NCI-H748 (cell line): ENCODE results near the gene PICK1.
"Not testable (repeated sequence)": the region's sequence is repeated elsewhere in the genome, so short reads cannot be mapped to it uniquely, and the experiment has no call there.

Experiments
- DNase-seq: peaks from one replicate; lab custom pipeline; 2025; ENCODE audit not compliant: unreplicated experiment; lab: John Stamatoyannopoulos, UW

The PICK1 gene

GRCh38 chr22:38030311-38031133, 26.7 kb upstream of the PICK1 start:
- DNase-seq, result no peak

- no peak for DNase-seq
These were observed 25.7 kb upstream of the PICK1 start for GRCh38 chr22:38031491-38031890.

GRCh38 chr22:38032681-38033521, 24.3 kb upstream of the PICK1 start:
- DNase-seq, result no peak

GRCh38 chr22:38033522-38034277, 23.5 kb upstream of the PICK1 start:
- DNase-seq, result no peak

GRCh38 chr22:38034278-38034882, 22.8 kb upstream of the PICK1 start:
- DNase-seq, result no peak

GRCh38 chr22:38034884-38035529, 22.2 kb upstream of the PICK1 start:
- no peak for DNase-seq

GRCh38 chr22:38035530-38035885, 21.7 kb upstream of the PICK1 start:
- DNase-seq, result no peak

- DNase-seq, result no peak
These were observed 20.7 kb upstream of the PICK1 start for GRCh38 chr22:38036392-38037062.

- not testable (repeated sequence) for DNase-seq
These were observed 19.6 kb upstream of the PICK1 start for GRCh38 chr22:38037367-38038150.

- no peak for DNase-seq
These were observed 18.8 kb upstream of the PICK1 start for GRCh38 chr22:38038426-38038825.

GRCh38 chr22:38038890-38039812, 18.1 kb upstream of the PICK1 start:
- no peak for DNase-seq

- no peak for DNase-seq
These were observed 16.0 kb upstream of the PICK1 start for GRCh38 chr22:38040953-38041759.

GRCh38 chr22:38041760-38042487, 15.3 kb upstream of the PICK1 start:
- DNase-seq, result no peak

- DNase-seq, result no peak
These were observed 14.8 kb upstream of the PICK1 start for GRCh38 chr22:38042488-38042790.

GRCh38 chr22:38043151-38044039, 13.8 kb upstream of the PICK1 start:
- no peak for DNase-seq
